HEK293 (cell line): ENCODE data around the gene URGCP.

Experiments
- BCL11B ChIP-seq: fragments of 450-650 bp; formaldehyde crosslinking; IDR thresholded peaks from 2 replicates; pipeline ENCODE4 v1.5.1; 2016; ENCODE audit warnings: low read depth, missing biosample characterization, missing genetic modification characterization
- GFI1B ChIP-seq: fragments of 450-650 bp; formaldehyde crosslinking; IDR thresholded peaks from 2 replicates; pipeline ENCODE4 v1.5.1; 2016; ENCODE audit warnings: missing biosample characterization, missing genetic modification characterization
- HOXA7 ChIP-seq: sonication (generic); formaldehyde crosslinking; IDR thresholded peaks from 2 replicates; pipeline ENCODE4 v1.8.1; 2022; ENCODE audit warnings: missing genetic modification reagents, borderline replicate concordance
- HOXD13 ChIP-seq: sonication (generic); formaldehyde crosslinking; IDR thresholded peaks from 2 replicates; pipeline ENCODE4 v1.8.0; 2022; ENCODE audit warnings: missing genetic modification reagents, borderline replicate concordance
- KLF16 ChIP-seq: fragments of 450-650 bp; formaldehyde crosslinking; IDR thresholded peaks from 2 replicates; pipeline ENCODE4 v1.5.1; 2017; ENCODE audit warnings: missing biosample characterization, missing genetic modification characterization
- OSR2 ChIP-seq: fragments of 450-650 bp; formaldehyde crosslinking; IDR thresholded peaks from 2 replicates; pipeline ENCODE4 v1.5.1; 2016; ENCODE audit warnings: missing biosample characterization, missing genetic modification characterization
- ZBTB26 ChIP-seq: fragments of 450-650 bp; formaldehyde crosslinking; optimal IDR thresholded peaks from 2 replicates; pipeline ENCODE3; 2016; ENCODE audit warnings: missing biosample characterization, mild to moderate bottlenecking, missing genetic modification characterization
- ZBTB48 ChIP-seq: fragments of 450-650 bp; formaldehyde crosslinking; IDR thresholded peaks from 2 replicates; pipeline ENCODE4 v1.5.1; 2016; ENCODE audit warnings: missing biosample characterization, missing genetic modification characterization
- ZBTB49 ChIP-seq: fragments of 450-650 bp; formaldehyde crosslinking; IDR thresholded peaks from 2 replicates; pipeline ENCODE4 v1.5.1; 2016; ENCODE audit warnings: missing biosample characterization, missing genetic modification characterization, low read depth
- ZEB2 ChIP-seq: fragments of 450-650 bp; formaldehyde crosslinking; IDR thresholded peaks from 2 replicates; pipeline ENCODE4 v1.5.1; 2016; ENCODE audit warnings: missing biosample characterization, missing genetic modification characterization
- ZFHX2 ChIP-seq: fragments of 450-650 bp; formaldehyde crosslinking; conservative IDR thresholded peaks from 2 replicates; pipeline ENCODE4 v1.5.1; 2016; ENCODE audit warnings: missing biosample characterization, missing genetic modification characterization
- ZFP37 ChIP-seq: fragments of 450-650 bp; formaldehyde crosslinking; IDR thresholded peaks from 2 replicates; pipeline ENCODE4 v1.5.1; 2016; ENCODE audit warnings: missing biosample characterization, missing genetic modification characterization
- ZFP41 ChIP-seq: fragments of 450-650 bp; formaldehyde crosslinking; IDR thresholded peaks from 2 replicates; pipeline ENCODE4 v1.5.1; 2016; ENCODE audit warnings: missing biosample characterization, missing genetic modification characterization, borderline replicate concordance
- ZNF10 ChIP-seq: fragments of 450-650 bp; formaldehyde crosslinking; IDR thresholded peaks from 2 replicates; pipeline ENCODE4 v1.5.1; 2017; ENCODE audit warnings: missing biosample characterization, missing genetic modification characterization
- ZNF37A ChIP-seq: fragments of 450-650 bp; IDR thresholded peaks from 2 replicates; pipeline ENCODE4 v1.5.1; 2018; ENCODE audit warnings: missing biosample characterization, missing genetic modification characterization
- ZNF433 ChIP-seq: fragments of 450-650 bp; formaldehyde crosslinking; IDR thresholded peaks from 2 replicates; pipeline ENCODE4 v1.5.1; 2016; ENCODE audit warnings: missing biosample characterization, missing genetic modification characterization, low read depth
- ZNF510 ChIP-seq: fragments of 450-650 bp; formaldehyde crosslinking; IDR thresholded peaks from 2 replicates; pipeline ENCODE4 v1.5.1; 2018; ENCODE audit warnings: mild to moderate bottlenecking, missing genetic modification characterization, missing biosample characterization; ENCODE audit not compliant: insufficient replicate concordance
- ZNF610 ChIP-seq: fragments of 450-650 bp; formaldehyde crosslinking; IDR thresholded peaks from 2 replicates; pipeline ENCODE4 v1.5.1; 2016; ENCODE audit warnings: missing biosample characterization, missing genetic modification characterization, borderline replicate concordance
- ZNF629 ChIP-seq: fragments of 450-650 bp; formaldehyde crosslinking; IDR thresholded peaks from 2 replicates; pipeline ENCODE4 v1.5.1; 2017; ENCODE audit warnings: missing biosample characterization, missing genetic modification characterization
- ZNF701 ChIP-seq: fragments of 450-650 bp; formaldehyde crosslinking; IDR thresholded peaks from 2 replicates; pipeline ENCODE4 v1.5.1; 2016; ENCODE audit warnings: missing biosample characterization, missing genetic modification characterization
- ZNF707 ChIP-seq: fragments of 450-650 bp; formaldehyde crosslinking; IDR thresholded peaks from 2 replicates; pipeline ENCODE4 v1.5.1; 2016; ENCODE audit warnings: missing biosample characterization, missing genetic modification characterization
- ZNF776 ChIP-seq: fragments of 450-650 bp; formaldehyde crosslinking; IDR thresholded peaks from 2 replicates; pipeline ENCODE4 v1.5.0; 2017; ENCODE audit warnings: missing biosample characterization, missing genetic modification characterization, borderline replicate concordance
- ZSCAN18 ChIP-seq: fragments of 450-650 bp; formaldehyde crosslinking; IDR thresholded peaks from 2 replicates; pipeline ENCODE4 v1.5.1; 2016; ENCODE audit warnings: missing biosample characterization, missing genetic modification characterization
- TF ChIP-seq, protein P1 (sequence below): fragments of 450-650 bp; formaldehyde crosslinking; IDR thresholded peaks from 2 replicates; pipeline ENCODE4; 2016; ENCODE audit warnings: missing biosample characterization, missing genetic modification characterization
- TF ChIP-seq, protein P2 (sequence below): fragments of 450-650 bp; formaldehyde crosslinking; IDR thresholded peaks from 2 replicates; pipeline ENCODE4 v1.5.1; 2016; ENCODE audit warnings: missing biosample characterization, missing genetic modification characterization
- TF ChIP-seq, protein P3 (sequence below): fragments of 450-650 bp; formaldehyde crosslinking; IDR thresholded peaks from 2 replicates; pipeline ENCODE4 v1.5.1; 2016; ENCODE audit warnings: missing biosample characterization, missing genetic modification characterization
- TF ChIP-seq, protein P4 (sequence below): fragments of 450-650 bp; formaldehyde crosslinking; IDR thresholded peaks from 2 replicates; pipeline ENCODE4 v1.5.1; 2016; ENCODE audit warnings: missing biosample characterization, missing genetic modification characterization

Gene URGCP

DNA sequence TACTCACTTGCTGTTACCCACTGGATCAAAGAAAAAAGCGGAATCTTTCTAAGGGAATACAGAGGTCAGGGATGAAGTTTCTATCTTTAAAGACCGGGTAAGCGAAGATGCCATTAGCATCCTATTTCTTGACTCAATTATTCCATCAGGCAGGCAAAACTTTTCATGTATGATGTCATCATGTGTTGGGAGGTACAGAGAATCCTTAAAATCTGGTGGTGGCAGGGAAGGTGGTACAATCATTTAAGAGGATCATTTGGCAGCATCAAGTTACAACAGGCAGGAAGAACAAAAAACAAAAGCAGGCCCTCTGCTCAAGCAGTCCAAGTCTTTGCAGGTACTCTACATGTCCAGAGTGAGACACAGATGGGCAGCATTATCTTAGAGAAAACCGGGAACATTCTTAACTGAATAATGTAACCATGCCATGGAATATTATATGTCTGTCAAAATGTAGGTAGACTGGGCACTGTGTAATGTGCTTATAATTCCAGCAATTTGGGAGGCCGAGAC is 3.8 kb downstream of the URGCP start (continued):
- no peak for TF ChIP-seq ZNF10 (tag by site-specific recombination)
- no peak for TF ChIP-seq ZFP41 (tag by site-specific recombination)
- TF ChIP-seq, protein P1, sequence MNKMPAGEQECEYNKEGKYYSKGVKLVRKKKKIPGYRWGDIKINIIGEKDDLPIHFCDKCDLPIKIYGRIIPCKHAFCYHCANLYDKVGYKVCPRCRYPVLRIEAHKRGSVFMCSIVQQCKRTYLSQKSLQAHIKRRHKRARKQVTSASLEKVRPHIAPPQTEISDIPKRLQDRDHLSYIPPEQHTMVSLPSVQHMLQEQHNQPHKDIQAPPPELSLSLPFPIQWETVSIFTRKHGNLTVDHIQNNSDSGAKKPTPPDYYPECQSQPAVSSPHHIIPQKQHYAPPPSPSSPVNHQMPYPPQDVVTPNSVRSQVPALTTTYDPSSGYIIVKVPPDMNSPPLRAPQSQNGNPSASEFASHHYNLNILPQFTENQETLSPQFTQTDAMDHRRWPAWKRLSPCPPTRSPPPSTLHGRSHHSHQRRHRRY (tag by site-specific recombination): no peak
- TF ChIP-seq ZNF610 (tag by site-specific recombination): no peak
- no peak for TF ChIP-seq ZEB2 (tag by site-specific recombination)
- TF ChIP-seq, protein P2, sequence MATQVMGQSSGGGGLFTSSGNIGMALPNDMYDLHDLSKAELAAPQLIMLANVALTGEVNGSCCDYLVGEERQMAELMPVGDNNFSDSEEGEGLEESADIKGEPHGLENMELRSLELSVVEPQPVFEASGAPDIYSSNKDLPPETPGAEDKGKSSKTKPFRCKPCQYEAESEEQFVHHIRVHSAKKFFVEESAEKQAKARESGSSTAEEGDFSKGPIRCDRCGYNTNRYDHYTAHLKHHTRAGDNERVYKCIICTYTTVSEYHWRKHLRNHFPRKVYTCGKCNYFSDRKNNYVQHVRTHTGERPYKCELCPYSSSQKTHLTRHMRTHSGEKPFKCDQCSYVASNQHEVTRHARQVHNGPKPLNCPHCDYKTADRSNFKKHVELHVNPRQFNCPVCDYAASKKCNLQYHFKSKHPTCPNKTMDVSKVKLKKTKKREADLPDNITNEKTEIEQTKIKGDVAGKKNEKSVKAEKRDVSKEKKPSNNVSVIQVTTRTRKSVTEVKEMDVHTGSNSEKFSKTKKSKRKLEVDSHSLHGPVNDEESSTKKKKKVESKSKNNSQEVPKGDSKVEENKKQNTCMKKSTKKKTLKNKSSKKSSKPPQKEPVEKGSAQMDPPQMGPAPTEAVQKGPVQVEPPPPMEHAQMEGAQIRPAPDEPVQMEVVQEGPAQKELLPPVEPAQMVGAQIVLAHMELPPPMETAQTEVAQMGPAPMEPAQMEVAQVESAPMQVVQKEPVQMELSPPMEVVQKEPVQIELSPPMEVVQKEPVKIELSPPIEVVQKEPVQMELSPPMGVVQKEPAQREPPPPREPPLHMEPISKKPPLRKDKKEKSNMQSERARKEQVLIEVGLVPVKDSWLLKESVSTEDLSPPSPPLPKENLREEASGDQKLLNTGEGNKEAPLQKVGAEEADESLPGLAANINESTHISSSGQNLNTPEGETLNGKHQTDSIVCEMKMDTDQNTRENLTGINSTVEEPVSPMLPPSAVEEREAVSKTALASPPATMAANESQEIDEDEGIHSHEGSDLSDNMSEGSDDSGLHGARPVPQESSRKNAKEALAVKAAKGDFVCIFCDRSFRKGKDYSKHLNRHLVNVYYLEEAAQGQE (tag by site-specific recombination): no peak
- no peak for TF ChIP-seq ZNF776 (tag by site-specific recombination)
- no peak for TF ChIP-seq ZNF701 (tag by site-specific recombination)
- TF ChIP-seq, protein P3, sequence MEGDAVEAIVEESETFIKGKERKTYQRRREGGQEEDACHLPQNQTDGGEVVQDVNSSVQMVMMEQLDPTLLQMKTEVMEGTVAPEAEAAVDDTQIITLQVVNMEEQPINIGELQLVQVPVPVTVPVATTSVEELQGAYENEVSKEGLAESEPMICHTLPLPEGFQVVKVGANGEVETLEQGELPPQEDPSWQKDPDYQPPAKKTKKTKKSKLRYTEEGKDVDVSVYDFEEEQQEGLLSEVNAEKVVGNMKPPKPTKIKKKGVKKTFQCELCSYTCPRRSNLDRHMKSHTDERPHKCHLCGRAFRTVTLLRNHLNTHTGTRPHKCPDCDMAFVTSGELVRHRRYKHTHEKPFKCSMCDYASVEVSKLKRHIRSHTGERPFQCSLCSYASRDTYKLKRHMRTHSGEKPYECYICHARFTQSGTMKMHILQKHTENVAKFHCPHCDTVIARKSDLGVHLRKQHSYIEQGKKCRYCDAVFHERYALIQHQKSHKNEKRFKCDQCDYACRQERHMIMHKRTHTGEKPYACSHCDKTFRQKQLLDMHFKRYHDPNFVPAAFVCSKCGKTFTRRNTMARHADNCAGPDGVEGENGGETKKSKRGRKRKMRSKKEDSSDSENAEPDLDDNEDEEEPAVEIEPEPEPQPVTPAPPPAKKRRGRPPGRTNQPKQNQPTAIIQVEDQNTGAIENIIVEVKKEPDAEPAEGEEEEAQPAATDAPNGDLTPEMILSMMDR (tag by site-specific recombination): no peak
- no peak for TF ChIP-seq ZNF707 (tag by site-specific recombination)
- TF ChIP-seq ZNF510 (tag by site-specific recombination): no peak
- no peak for TF ChIP-seq ZFP37 (tag by site-specific recombination)
- TF ChIP-seq KLF16 (tag by site-specific recombination): no peak
- no peak for TF ChIP-seq ZNF433
- TF ChIP-seq GFI1B (tag by site-specific recombination): no peak
- TF ChIP-seq ZFHX2 (tag by site-specific recombination): no peak
- TF ChIP-seq BCL11B (tag by site-specific recombination): no peak
- TF ChIP-seq, protein P4, sequence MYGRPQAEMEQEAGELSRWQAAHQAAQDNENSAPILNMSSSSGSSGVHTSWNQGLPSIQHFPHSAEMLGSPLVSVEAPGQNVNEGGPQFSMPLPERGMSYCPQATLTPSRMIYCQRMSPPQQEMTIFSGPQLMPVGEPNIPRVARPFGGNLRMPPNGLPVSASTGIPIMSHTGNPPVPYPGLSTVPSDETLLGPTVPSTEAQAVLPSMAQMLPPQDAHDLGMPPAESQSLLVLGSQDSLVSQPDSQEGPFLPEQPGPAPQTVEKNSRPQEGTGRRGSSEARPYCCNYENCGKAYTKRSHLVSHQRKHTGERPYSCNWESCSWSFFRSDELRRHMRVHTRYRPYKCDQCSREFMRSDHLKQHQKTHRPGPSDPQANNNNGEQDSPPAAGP (tag by site-specific recombination): no peak
- TF ChIP-seq ZBTB26: no peak
- TF ChIP-seq ZBTB48 (tag by site-specific recombination): no peak
- no peak for TF ChIP-seq OSR2 (tag by site-specific recombination)
- no peak for TF ChIP-seq ZBTB49 (tag by site-specific recombination)
- TF ChIP-seq ZNF629: peak; percentile 70
- TF ChIP-seq ZNF37A (tag by site-specific recombination): no peak
- no peak for TF ChIP-seq ZSCAN18 (tag by site-specific recombination)
- TF ChIP-seq HOXA7 (CRISPR knock-in tag): no peak
- no peak for TF ChIP-seq HOXD13 (CRISPR knock-in tag)
